ENCODE measurements around the gene ZHX3. TPM values are rescaled to one million over a fixed set of nuclear protein-coding genes. Genes with fewer than 3 reads are reported as not detected.

Gene ZHX3
- total RNA-seq, 1 experiment from 2014 or later: 2.5 TPM

- Histone ChIP-seq H3K36me3 (replicated peaks; ENCODE audit: control insufficient read depth, insufficient read depth, low read length) (no peaks in the 10 kb centered on the region), H3K27me3 (ENCODE audit: control insufficient read depth, insufficient read depth, low read length) (no peaks in the 10 kb centered on the region), H3K4me3 (ENCODE audit: insufficient read depth, low read depth, low read length) (no peak overlapping the region)
- no peak for DNase-seq
Observed at GRCh38 chr20:41230136-41230535, 87.4 kb downstream of the ZHX3 start.

- no peaks in the 10 kb centered on the region for H3K36me3 ChIP-seq (replicated peaks; ENCODE audit: control insufficient read depth, insufficient read depth, low read length)
- DNase-seq: no peak
- H3K27me3 ChIP-seq (ENCODE audit: control insufficient read depth, insufficient read depth, low read length): no peaks in the 10 kb centered on the region
- H3K4me3 ChIP-seq (ENCODE audit: insufficient read depth, low read depth, low read length): no peak overlapping the region
Observed at GRCh38 chr20:41229259-41229658, 88.3 kb downstream of the ZHX3 start.

- Histone ChIP-seq H3K4me3 (ENCODE audit: insufficient read depth, low read depth, low read length) (no peak overlapping the region), H3K27me3 (ENCODE audit: control insufficient read depth, insufficient read depth, low read length) (no peaks in the 10 kb centered on the region), H3K36me3 (replicated peaks; ENCODE audit: control insufficient read depth, insufficient read depth, low read length) (no peaks in the 10 kb centered on the region)
- DNase-seq: no peak
Observed at GRCh38 chr20:41228858-41229257, 88.7 kb downstream of the ZHX3 start.

- Histone ChIP-seq H3K4me3 (ENCODE audit: insufficient read depth, low read depth, low read length) (no peak overlapping the region), H3K27me3 (ENCODE audit: control insufficient read depth, insufficient read depth, low read length) (no peaks in the 10 kb centered on the region), H3K36me3 (replicated peaks; ENCODE audit: control insufficient read depth, insufficient read depth, low read length) (no peaks in the 10 kb centered on the region)
- DNase-seq: no peak
Observed at GRCh38 chr20:41226426-41226825, 91.1 kb downstream of the ZHX3 start.

GRCh38 chr20:41225091-41225490 lies 92.4 kb downstream of the ZHX3 start:
- Histone ChIP-seq H3K27me3 (ENCODE audit: control insufficient read depth, insufficient read depth, low read length) (no peaks in the 10 kb centered on the region), H3K36me3 (replicated peaks; ENCODE audit: control insufficient read depth, insufficient read depth, low read length) (no peaks in the 10 kb centered on the region), H3K4me3 (ENCODE audit: insufficient read depth, low read depth, low read length) (no peak overlapping the region)
- DNase-seq: no peak

- Histone ChIP-seq H3K36me3 (replicated peaks; ENCODE audit: control insufficient read depth, insufficient read depth, low read length) (no peaks in the 10 kb centered on the region), H3K4me3 (ENCODE audit: insufficient read depth, low read depth, low read length) (no peak overlapping the region), H3K27me3 (ENCODE audit: control insufficient read depth, insufficient read depth, low read length) (no peaks in the 10 kb centered on the region)
- no peak for DNase-seq
Observed at GRCh38 chr20:41224281-41224680, 93.2 kb downstream of the ZHX3 start.

- Histone ChIP-seq H3K36me3 (replicated peaks; ENCODE audit: control insufficient read depth, insufficient read depth, low read length) (no peaks in the 10 kb centered on the region), H3K4me3 (ENCODE audit: insufficient read depth, low read depth, low read length) (no peak overlapping the region), H3K27me3 (ENCODE audit: control insufficient read depth, insufficient read depth, low read length) (no peaks in the 10 kb centered on the region)
- DNase-seq: no peak
Observed at GRCh38 chr20:41223112-41223511, 94.4 kb downstream of the ZHX3 start.

- Histone ChIP-seq H3K27me3 (ENCODE audit: control insufficient read depth, insufficient read depth, low read length) (no peaks in the 10 kb centered on the region), H3K36me3 (replicated peaks; ENCODE audit: control insufficient read depth, insufficient read depth, low read length) (no peaks in the 10 kb centered on the region), H3K4me3 (ENCODE audit: insufficient read depth, low read depth, low read length) (no peak overlapping the region)
- DNase-seq: no peak
Observed at GRCh38 chr20:41222703-41223102, 94.8 kb downstream of the ZHX3 start.

- DNase-seq: no peak
- no peaks in the 10 kb centered on the region for H3K36me3 ChIP-seq (replicated peaks; ENCODE audit: control insufficient read depth, insufficient read depth, low read length)
- H3K4me3 ChIP-seq (ENCODE audit: insufficient read depth, low read depth, low read length): no peak overlapping the region
- H3K27me3 ChIP-seq (ENCODE audit: control insufficient read depth, insufficient read depth, low read length): no peaks in the 10 kb centered on the region
Observed at GRCh38 chr20:41222296-41222695, 95.2 kb downstream of the ZHX3 start.

- Histone ChIP-seq H3K27me3 (ENCODE audit: control insufficient read depth, insufficient read depth, low read length) (no peaks in the 10 kb centered on the region), H3K36me3 (replicated peaks; ENCODE audit: control insufficient read depth, insufficient read depth, low read length) (no peaks in the 10 kb centered on the region), H3K4me3 (ENCODE audit: insufficient read depth, low read depth, low read length) (no peak overlapping the region)
- DNase-seq: no peak
Observed at GRCh38 chr20:41221614-41222218, 95.8 kb downstream of the ZHX3 start.

- H3K27me3 ChIP-seq (ENCODE audit: control insufficient read depth, insufficient read depth, low read length): no peaks in the 10 kb centered on the region
- H3K4me3 ChIP-seq (ENCODE audit: insufficient read depth, low read depth, low read length): no peak overlapping the region
- no peak for DNase-seq
- H3K36me3 ChIP-seq (replicated peaks; ENCODE audit: control insufficient read depth, insufficient read depth, low read length): no peaks in the 10 kb centered on the region
Observed at GRCh38 chr20:41219824-41220223, 97.7 kb downstream of the ZHX3 start.

GRCh38 chr20:41218466-41218865 lies 99.1 kb downstream of the ZHX3 start:
- Histone ChIP-seq H3K4me3 (ENCODE audit: insufficient read depth, low read depth, low read length) (no peak overlapping the region), H3K36me3 (replicated peaks; ENCODE audit: control insufficient read depth, insufficient read depth, low read length) (no peaks in the 10 kb centered on the region), H3K27me3 (ENCODE audit: control insufficient read depth, insufficient read depth, low read length) (no peaks in the 10 kb centered on the region)
- no peak for DNase-seq

GRCh38 chr20:41217422-41217821 lies 100.1 kb downstream of the ZHX3 start:
- Histone ChIP-seq H3K36me3 (replicated peaks; ENCODE audit: control insufficient read depth, insufficient read depth, low read length) (no peaks in the 10 kb centered on the region), H3K27me3 (ENCODE audit: control insufficient read depth, insufficient read depth, low read length) (no peaks in the 10 kb centered on the region), H3K4me3 (ENCODE audit: insufficient read depth, low read depth, low read length) (no peak overlapping the region)
- no peak for DNase-seq

- Histone ChIP-seq H3K4me3 (ENCODE audit: insufficient read depth, low read depth, low read length) (no peak overlapping the region), H3K27me3 (ENCODE audit: control insufficient read depth, insufficient read depth, low read length) (no peaks in the 10 kb centered on the region), H3K36me3 (replicated peaks; ENCODE audit: control insufficient read depth, insufficient read depth, low read length) (no peaks in the 10 kb centered on the region)
- DNase-seq: no peak
Observed at GRCh38 chr20:41214666-41215065, 102.9 kb downstream of the ZHX3 start.

- H3K4me3 ChIP-seq (ENCODE audit: insufficient read depth, low read depth, low read length): no peak overlapping the region
- no peaks in the 10 kb centered on the region for H3K27me3 ChIP-seq (ENCODE audit: control insufficient read depth, insufficient read depth, low read length)
- no peaks in the 10 kb centered on the region for H3K36me3 ChIP-seq (replicated peaks; ENCODE audit: control insufficient read depth, insufficient read depth, low read length)
- no peak for DNase-seq
Observed at GRCh38 chr20:41214202-41214601, 103.3 kb downstream of the ZHX3 start.
